A673 (cell line): ENCODE data around the gene CIAO3. TPM values are rescaled to one million over a fixed set of nuclear protein-coding genes. Genes with fewer than 3 reads are reported as not detected.
A peak's percentile ranks its signal among the peaks of the same experiment; 100 is the strongest.

ENCODE experiments used
- BruUV-seq: library from RNA; stranded (reverse); fragments of 400-500 nt; replicated peaks from 2 replicates; lab custom pipeline; 2021; lab: Mats Ljungman, UMichigan
- CTCF ChIA-PET: fragments of 300-600 bp; sonication (Branson Sonifier 250); formaldehyde crosslinking; loops from one replicate; lab custom pipeline; 2022; ENCODE audit warnings: antibody characterized with exemption; lab: Charles Lee
- POLR2A ChIA-PET: fragments of 300-600 bp; sonication (Branson Sonifier 250); formaldehyde crosslinking; loops from one replicate; lab custom pipeline; 2022; ENCODE audit warnings: antibody characterized with exemption; ENCODE audit not compliant: low non-redundant PET; lab: Charles Lee
- DNase-seq: peaks from one replicate; pipeline ENCODE4 v3.0.0-alpha.2; 2015; ENCODE audit warnings: low spot score
- H3K27ac ChIP-seq: fragments of 200-600 bp; sonication (generic); 2 replicates; pipeline ENCODE4 v1.5.1; 2016; ENCODE audit warnings: mixed run types, low read depth, mild to moderate bottlenecking, mixed read lengths, antibody characterized with exemption, low read length; ENCODE audit not compliant: poor library complexity, severe bottlenecking
- H3K27me3 ChIP-seq: fragments of 200-600 bp; sonication (generic); replicated peaks from 2 replicates; pipeline ENCODE4 v1.6.1; 2017; ENCODE audit warnings: mixed run types, low read depth, mild to moderate bottlenecking, mixed read lengths, antibody characterized with exemption, low read length; ENCODE audit not compliant: insufficient read depth, poor library complexity
- H3K36me3 ChIP-seq: fragments of 200-600 bp; sonication (generic); 2 replicates; pipeline ENCODE4 v1.6.1; 2016; ENCODE audit warnings: mixed run types, mild to moderate bottlenecking, mixed read lengths, antibody characterized with exemption, low read length; ENCODE audit not compliant: insufficient read depth, poor library complexity, severe bottlenecking
- H3K4me1 ChIP-seq: fragments of 200-600 bp; sonication (generic); 2 replicates; pipeline ENCODE4 v1.6.1; 2017; ENCODE audit warnings: mixed run types, mild to moderate bottlenecking, mixed read lengths, antibody characterized with exemption, low read length; ENCODE audit not compliant: insufficient read depth, poor library complexity, severe bottlenecking
- H3K4me3 ChIP-seq: fragments of 200-600 bp; sonication (generic); 2 replicates; pipeline ENCODE4 v1.5.1; 2016; ENCODE audit warnings: low read depth, mixed run types, mild to moderate bottlenecking, mixed read lengths, low read length; ENCODE audit not compliant: poor library complexity, severe bottlenecking
- H3K9me3 ChIP-seq: fragments of 200-600 bp; sonication (generic); 2 replicates; pipeline ENCODE4 v1.6.1; 2016; ENCODE audit warnings: mixed run types, low read depth, mild to moderate bottlenecking, mixed read lengths, antibody characterized with exemption, low read length; ENCODE audit not compliant: poor library complexity, severe bottlenecking
- CTCF ChIP-seq: fragments of 300-800, 200-600 bp; sonication (generic); conservative IDR thresholded peaks from 2 replicates; pipeline ENCODE4 v1.5.1; 2017; ENCODE audit warnings: low read depth, mild to moderate bottlenecking, antibody characterized with exemption, low read length, moderate library complexity, mixed read lengths
- EZH2 ChIP-seq: fragments of 200-600 bp; sonication (generic); IDR thresholded peaks from 2 replicates; pipeline ENCODE4 v1.6.1; 2017; ENCODE audit warnings: borderline replicate concordance, low read depth, mild to moderate bottlenecking, mixed read lengths, antibody characterized with exemption, low read length; ENCODE audit not compliant: poor library complexity, severe bottlenecking
- intact Hi-C: fragments of 100-400 bp; cut with micrococcal nuclease; formaldehyde crosslinking; loops from one replicate; pipeline ENCODE4 v1.10.0; 2022; ENCODE audit not compliant: unreplicated experiment
- total RNA-seq: library from RNA; stranded (reverse); gene quantifications from 2 replicates; pipeline ENCODE4 v1.2.3, GENCODE V29; 2021

Gene CIAO3
- total RNA-seq, 1 experiment from 2014 or later = 48.4 TPM

- POLR2A ChIA-PET = interaction anchor here (0.6 kb wide), 1 partner anchor 14 kb away, joined by 3 read pairs; no protein-coding TSS in a partner anchor
- Histone ChIP-seq H3K27ac (no peak overlapping the region), H3K27me3 (peaks cover 56% of the 10 kb centered on the region)
Observed at GRCh38 chr16:695355-696089, 45.3 kb downstream of the CIAO3 start.

GRCh38 chr16:694863-695354, 45.9 kb downstream of the CIAO3 start:
- peaks cover 50% of the 10 kb centered on the region for H3K27me3 ChIP-seq
- no peak overlapping the region for H3K27ac ChIP-seq
- H3K4me3 ChIP-seq = peak overlapping the region; percentile 35
- intact Hi-C loops = no loop called here
- TF ChIP-seq CTCF = no peak
- TF ChIP-seq EZH2 = no peak
- no peaks in the 10 kb centered on the region for H3K36me3 ChIP-seq
- POLR2A ChIA-PET = no interaction called here
- CTCF ChIA-PET = no interaction called here
- BruUV-seq = no TSS peak
- H3K4me1 ChIP-seq = peaks cover 14% of the 10 kb centered on the region
- no peaks in the 10 kb centered on the region for H3K9me3 ChIP-seq
- DNase-seq = no peak

More at GRCh38 chr16:695355-696089, 45.3 kb downstream of the CIAO3 start:
- no peaks in the 10 kb centered on the region for H3K36me3 ChIP-seq
- CTCF ChIA-PET = interaction anchor here (0.7 kb wide), 1 partner anchor 29 kb away, joined by 3 read pairs; no protein-coding TSS in a partner anchor
- no peaks in the 10 kb centered on the region for H3K9me3 ChIP-seq
- TF ChIP-seq CTCF (no peak), EZH2 (no peak)
- BruUV-seq = no TSS peak
- peak; percentile 37 for DNase-seq
- peak overlapping the region; percentile 38 for H3K4me3 ChIP-seq
- peaks cover 14% of the 10 kb centered on the region for H3K4me1 ChIP-seq
- intact Hi-C loops = no loop called here

- ChIA-PET CTCF (interaction anchor here (1.4 kb wide), 1 partner anchor 18 kb away, joined by 3 read pairs; no protein-coding TSS in a partner anchor), POLR2A (no interaction called here)
- DNase-seq = no peak
- Histone ChIP-seq H3K36me3 (no peaks in the 10 kb centered on the region), H3K4me3 (peak overlapping the region; percentile 35), H3K9me3 (no peaks in the 10 kb centered on the region), H3K4me1 (peaks cover 16% of the 10 kb centered on the region), H3K27ac (no peak overlapping the region), H3K27me3 (peaks cover 44% of the 10 kb centered on the region)
- intact Hi-C loops = no loop called here
- BruUV-seq = no TSS peak
- TF ChIP-seq EZH2 (peak; percentile 70), CTCF (no peak)
Observed at GRCh38 chr16:694187-694862, 46.5 kb downstream of the CIAO3 start.
